Measurements from ENCODE around the gene ERFE.

The ERFE gene

GRCh38 chr2:238128534-238129001, 30.2 kb upstream of the ERFE start:
- no peak overlapping the region for H3K9ac ChIP-seq (ENCODE audit: low read depth, low read length)
- H3K27ac ChIP-seq (ENCODE audit: low read length): no peak overlapping the region
- H3K4me1 ChIP-seq (ENCODE audit: insufficient read depth, low read length): no peaks in the 10 kb centered on the region
- H3K36me3 ChIP-seq (ENCODE audit: insufficient read depth, low read depth, low read length): no peaks in the 10 kb centered on the region
- H3K4me3 ChIP-seq (ENCODE audit: low read length): peak overlapping the region; percentile 25; the same call in 1 of the 2 replicates
- no peaks in the 10 kb centered on the region for H3K9me3 ChIP-seq (ENCODE audit: insufficient read depth, low read depth, low read length)
- no peaks in the 10 kb centered on the region; the same call in 1 of the 2 replicates for H3K27me3 ChIP-seq (ENCODE audit: insufficient read depth, low read length)

- no peak overlapping the region for H3K9ac ChIP-seq (ENCODE audit: low read depth, low read length)
- H3K27ac ChIP-seq (ENCODE audit: low read length): no peak overlapping the region
- H3K27me3 ChIP-seq (ENCODE audit: insufficient read depth, low read length): no peaks in the 10 kb centered on the region; the same call in 1 of the 2 replicates
- no peaks in the 10 kb centered on the region for H3K9me3 ChIP-seq (ENCODE audit: insufficient read depth, low read depth, low read length)
- H3K36me3 ChIP-seq (ENCODE audit: insufficient read depth, low read depth, low read length): no peaks in the 10 kb centered on the region
- no peaks in the 10 kb centered on the region for H3K4me1 ChIP-seq (ENCODE audit: insufficient read depth, low read length)
- H3K4me3 ChIP-seq (ENCODE audit: low read length): no peak overlapping the region
Observed at GRCh38 chr2:238129166-238130010, 29.4 kb upstream of the ERFE start.

GRCh38 chr2:238130111-238130695, 28.6 kb upstream of the ERFE start:
- no peaks in the 10 kb centered on the region for H3K9me3 ChIP-seq (ENCODE audit: insufficient read depth, low read depth, low read length)
- H3K9ac ChIP-seq (ENCODE audit: low read depth, low read length): no peak overlapping the region
- H3K4me1 ChIP-seq (ENCODE audit: insufficient read depth, low read length): no peaks in the 10 kb centered on the region
- no peak overlapping the region for H3K27ac ChIP-seq (ENCODE audit: low read length)
- H3K27me3 ChIP-seq (ENCODE audit: insufficient read depth, low read length): no peaks in the 10 kb centered on the region; the same call in 1 of the 2 replicates
- H3K4me3 ChIP-seq (ENCODE audit: low read length): no peak overlapping the region
- no peaks in the 10 kb centered on the region for H3K36me3 ChIP-seq (ENCODE audit: insufficient read depth, low read depth, low read length)

GRCh38 chr2:238130696-238131628, 27.8 kb upstream of the ERFE start:
- Histone ChIP-seq H3K4me1 (ENCODE audit: insufficient read depth, low read length) (no peaks in the 10 kb centered on the region), H3K9me3 (ENCODE audit: insufficient read depth, low read depth, low read length) (no peaks in the 10 kb centered on the region), H3K9ac (ENCODE audit: low read depth, low read length) (no peak overlapping the region), H3K27me3 (ENCODE audit: insufficient read depth, low read length) (no peaks in the 10 kb centered on the region; the same call in 1 of the 2 replicates), H3K27ac (ENCODE audit: low read length) (no peak overlapping the region), H3K36me3 (ENCODE audit: insufficient read depth, low read depth, low read length) (no peaks in the 10 kb centered on the region), H3K4me3 (ENCODE audit: low read length) (no peak overlapping the region)

GRCh38 chr2:238131761-238132462, 26.9 kb upstream of the ERFE start:
- Histone ChIP-seq H3K27ac (ENCODE audit: low read length) (no peak overlapping the region), H3K4me1 (ENCODE audit: insufficient read depth, low read length) (no peaks in the 10 kb centered on the region), H3K36me3 (ENCODE audit: insufficient read depth, low read depth, low read length) (no peaks in the 10 kb centered on the region)

GRCh38 chr2:238132463-238133450, 26.0 kb upstream of the ERFE start:
- Histone ChIP-seq H3K27me3 (ENCODE audit: insufficient read depth, low read length) (no peaks in the 10 kb centered on the region; the same call in 1 of the 2 replicates), H3K36me3 (ENCODE audit: insufficient read depth, low read depth, low read length) (no peaks in the 10 kb centered on the region), H3K4me1 (ENCODE audit: insufficient read depth, low read length) (no peaks in the 10 kb centered on the region), H3K4me3 (ENCODE audit: low read length) (no peak overlapping the region), H3K9ac (ENCODE audit: low read depth, low read length) (no peak overlapping the region), H3K9me3 (ENCODE audit: insufficient read depth, low read depth, low read length) (no peaks in the 10 kb centered on the region), H3K27ac (ENCODE audit: low read length) (no peak overlapping the region)

More at GRCh38 chr2:238131761-238132462, 26.9 kb upstream of the ERFE start:
- H3K27me3 ChIP-seq (ENCODE audit: insufficient read depth, low read length): no peaks in the 10 kb centered on the region; the same call in 1 of the 2 replicates
- H3K9ac ChIP-seq (ENCODE audit: low read depth, low read length): no peak overlapping the region
- H3K4me3 ChIP-seq (ENCODE audit: low read length): no peak overlapping the region
- no peaks in the 10 kb centered on the region for H3K9me3 ChIP-seq (ENCODE audit: insufficient read depth, low read depth, low read length)

GRCh38 chr2:238133499-238134392, 25.0 kb upstream of the ERFE start:
- no peak overlapping the region for H3K9ac ChIP-seq (ENCODE audit: low read depth, low read length)
- H3K4me1 ChIP-seq (ENCODE audit: insufficient read depth, low read length): no peaks in the 10 kb centered on the region
- no peak overlapping the region for H3K4me3 ChIP-seq (ENCODE audit: low read length)

GRCh38 chr2:238134393-238134785, 24.4 kb upstream of the ERFE start:
- no peaks in the 10 kb centered on the region for H3K27me3 ChIP-seq (ENCODE audit: insufficient read depth, low read length)
- no peaks in the 10 kb centered on the region for H3K36me3 ChIP-seq (ENCODE audit: insufficient read depth, low read depth, low read length)
- no peaks in the 10 kb centered on the region for H3K9me3 ChIP-seq (ENCODE audit: insufficient read depth, low read depth, low read length)
- H3K27ac ChIP-seq (ENCODE audit: low read length): no peak overlapping the region
- H3K4me1 ChIP-seq (ENCODE audit: insufficient read depth, low read length): no peaks in the 10 kb centered on the region
- H3K9ac ChIP-seq (ENCODE audit: low read depth, low read length): no peak overlapping the region
- H3K4me3 ChIP-seq (ENCODE audit: low read length): no peak overlapping the region

More at GRCh38 chr2:238133499-238134392, 25.0 kb upstream of the ERFE start:
- no peak overlapping the region for H3K27ac ChIP-seq (ENCODE audit: low read length)
- H3K9me3 ChIP-seq (ENCODE audit: insufficient read depth, low read depth, low read length): no peaks in the 10 kb centered on the region
- no peaks in the 10 kb centered on the region for H3K27me3 ChIP-seq (ENCODE audit: insufficient read depth, low read length)
- H3K36me3 ChIP-seq (ENCODE audit: insufficient read depth, low read depth, low read length): no peaks in the 10 kb centered on the region

GRCh38 chr2:238135601-238136150, 23.1 kb upstream of the ERFE start:
- Histone ChIP-seq H3K27ac (ENCODE audit: low read length) (no peak overlapping the region), H3K9me3 (ENCODE audit: insufficient read depth, low read depth, low read length) (no peaks in the 10 kb centered on the region), H3K4me1 (ENCODE audit: insufficient read depth, low read length) (no peaks in the 10 kb centered on the region), H3K4me3 (ENCODE audit: low read length) (no peak overlapping the region), H3K36me3 (ENCODE audit: insufficient read depth, low read depth, low read length) (no peaks in the 10 kb centered on the region), H3K27me3 (ENCODE audit: insufficient read depth, low read length) (no peaks in the 10 kb centered on the region), H3K9ac (ENCODE audit: low read depth, low read length) (no peak overlapping the region)
